ENCODE data around the gene CLEC9A. TPM values are rescaled to one million over a fixed set of nuclear protein-coding genes. Genes with fewer than 3 reads are reported as not detected.

Gene CLEC9A
- total and polyA plus RNA-seq, 2 of the 8 experiments (the other 6 are each of a cell fraction or from before 2014, with no cell fraction given) = not detected

- no peak for DNase-seq (ENCODE audit: low read depth in 1 of 2, low spot score in 2 of 2)
- H3K14ac ChIP-seq (ENCODE audit: insufficient read length) = no peak overlapping the region
- H3K4me2 ChIP-seq (ENCODE audit: insufficient read depth in 1 of 2, low read depth in 2 of 2, low read length in 2 of 2) = no peak overlapping the region
- H2BK12ac ChIP-seq (ENCODE audit: low read depth, low read length) = no peak overlapping the region
- 86% methylated on average over 5 of the region's 5 CpGs; no CpG with 5 or more reads in 1 of the 2 experiments for WGBS, 2 experiments (ENCODE audit: extremely low coverage in 1 of 2, insufficient coverage in 1 of 2, insufficient read length in 1 of 2, insufficient replicate concordance in 2 of 2, low coverage in 1 of 2, low lambda C conversion rate in 2 of 2, missing lambda C conversion rate in 1 of 2)
- POLR2A ChIA-PET (ENCODE audit: partially characterized antibody) = no interaction called here
- H3K4me3 ChIP-seq (ENCODE audit: extremely low read depth in 1 of 4, insufficient read depth in 2 of 4, low read depth in 3 of 4, low read length in 4 of 4) = no peak overlapping the region
- CTCF ChIA-PET (ENCODE audit: partially characterized antibody) = interaction anchor here (0.7 to 1.8 kb wide), 5 partner anchors 33 to 338 kb away, joined by 3 to 4 read pairs (median 3); partner anchors contain the start of gene CLEC12B
- H3K9me3 ChIP-seq (ENCODE audit: insufficient read depth in 2 of 2, low read depth in 1 of 2, low read length in 1 of 2) = no peaks in the 10 kb centered on the region
- H3K36me3 ChIP-seq (ENCODE audit: control insufficient read depth in 2 of 4, insufficient read depth in 4 of 4, low read length in 3 of 4) = no peaks in the 10 kb centered on the region
- H3K4me1 ChIP-seq (replicated peaks in 1 of 4; ENCODE audit: control insufficient read depth in 3 of 4, insufficient read depth in 4 of 4, low read length in 3 of 4) = no peaks in the 10 kb centered on the region
- no peak overlapping the region for H4K8ac ChIP-seq (ENCODE audit: extremely low read depth, insufficient read depth, low read length)
- no peaks in the 10 kb centered on the region for H3K79me2 ChIP-seq (ENCODE audit: control insufficient read depth in 1 of 2, insufficient read depth in 2 of 2, low read length in 2 of 2)
- no peak for FAIRE-seq
- no peak overlapping the region for H4K5ac ChIP-seq (ENCODE audit: insufficient read length, low read depth, low read length)
- no peak overlapping the region for H3K23ac ChIP-seq (ENCODE audit: insufficient read length)
- H3K27ac ChIP-seq (ENCODE audit: low read depth, low read length) = no peak overlapping the region
- H3K23me2 ChIP-seq (ENCODE audit: low read depth, low read length) = no peaks in the 10 kb centered on the region
- no peak overlapping the region for H2BK5ac ChIP-seq (ENCODE audit: low read depth, low read length)
- no peak overlapping the region for H2AK5ac ChIP-seq (ENCODE audit: low read depth, low read length)
- no peak overlapping the region for H2AFZ ChIP-seq (ENCODE audit: low read length)
- H2BK15ac ChIP-seq (ENCODE audit: low read length) = no peak overlapping the region
- no peaks in the 10 kb centered on the region for H3K27me3 ChIP-seq (replicated peaks in 1 of 4; ENCODE audit: control insufficient read depth in 3 of 4, extremely low read depth in 1 of 4, insufficient read depth in 3 of 4, low read length in 3 of 4)
- TF ChIP-seq ASH2L (IDR thresholded peaks at IDR 0.05; ENCODE audit: low read length) = no peak
- H3K79me1 ChIP-seq (ENCODE audit: low read depth, low read length) = no peaks in the 10 kb centered on the region
- no peak overlapping the region for H2BK20ac ChIP-seq (ENCODE audit: low read length)
- H2BK120ac ChIP-seq (replicated peaks; ENCODE audit: low read depth, low read length) = no peak overlapping the region
- H4K20me1 ChIP-seq (replicated peaks in 1 of 2; ENCODE audit: control insufficient read depth in 1 of 2, insufficient read depth in 2 of 2, low read length in 2 of 2) = no peaks in the 10 kb centered on the region
- H3K18ac ChIP-seq (ENCODE audit: extremely low read depth, low read length) = no peak overlapping the region
- H3K4ac ChIP-seq (replicated peaks; ENCODE audit: insufficient read length, low read depth, low read length) = no peak overlapping the region
- H3K9ac ChIP-seq (replicated peaks in 1 of 4; ENCODE audit: extremely low read depth in 1 of 4, low read depth in 3 of 4, low read length in 3 of 4) = no peak overlapping the region
- no peak overlapping the region for H3K56ac ChIP-seq (replicated peaks; ENCODE audit: insufficient read length, low read depth, low read length)
- no peak overlapping the region for H4K91ac ChIP-seq (replicated peaks; ENCODE audit: insufficient read length, low read length)
Observed at GRCh38 chr12:10082117-10082874, 51.8 kb downstream of the CLEC9A start.
